HG03457 (cell line): ENCODE results near the gene ZNRF3.
"Not testable (repeated sequence)": the region's sequence is repeated elsewhere in the genome, so short reads cannot be mapped to it uniquely, and the experiment has no call there.

Experiments
- ATAC-seq: cut with Tn5 transposase; IDR thresholded peaks from one replicate; pipeline ENCODE4 v1.9.1; 2021; ENCODE audit warnings: moderate number of reproducible peaks; ENCODE audit not compliant: unreplicated experiment

Gene ZNRF3

DNA sequence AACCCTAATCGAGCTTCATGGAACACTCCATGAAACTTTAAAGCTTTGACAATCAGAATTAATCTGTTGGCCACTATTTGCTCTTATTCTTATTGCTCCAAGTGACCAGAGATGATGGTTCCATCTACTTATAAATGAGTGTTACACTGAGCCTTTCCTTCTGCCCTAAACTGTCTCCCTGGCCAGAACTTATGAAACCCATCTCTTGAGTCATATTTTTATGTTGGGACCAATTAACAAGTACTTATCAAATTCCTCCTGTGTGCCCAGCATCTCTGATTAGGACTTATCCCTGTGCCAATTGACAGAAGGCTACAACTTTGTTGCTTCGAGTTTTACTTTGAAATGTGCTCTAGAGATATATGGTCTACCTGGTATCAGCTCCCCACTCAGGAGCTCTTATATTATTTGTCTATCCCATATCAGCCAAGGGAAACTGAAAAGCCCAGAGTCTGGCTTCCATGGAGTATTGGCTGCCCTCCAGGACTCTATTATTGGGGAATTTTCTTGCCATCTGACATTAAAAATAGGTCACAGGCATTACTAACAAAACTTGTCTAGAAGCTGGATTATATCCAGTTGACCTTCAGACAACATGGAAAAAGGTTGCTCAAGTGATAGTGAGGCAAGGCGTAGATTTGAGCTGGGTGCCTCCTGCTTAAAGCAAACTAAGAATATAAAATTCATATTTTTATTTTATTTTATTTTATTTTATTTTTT is 198.3 kb downstream of the ZNRF3 start:
- ATAC-seq = no peak

GRCh38 chr22:29082826-29083545 is 199.6 kb downstream of the ZNRF3 start:
- ATAC-seq = no peak

DNA sequence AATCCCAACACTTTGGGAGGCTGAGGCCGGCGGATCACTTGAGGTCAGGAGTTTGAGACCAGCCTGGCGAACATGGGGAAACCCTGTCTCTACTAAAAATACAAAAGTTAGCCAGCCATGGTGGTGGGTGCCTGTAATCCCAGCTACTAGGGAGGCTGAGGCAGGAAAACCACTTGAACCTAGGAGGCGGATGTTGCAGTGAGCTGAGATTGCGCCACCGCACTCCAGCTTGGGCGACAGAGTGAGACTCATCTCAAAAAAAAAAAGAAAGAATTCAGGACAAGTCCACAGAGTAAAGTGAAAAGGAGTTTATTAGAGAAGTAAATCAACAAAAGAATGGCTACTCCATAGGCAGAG is 200.2 kb downstream of the ZNRF3 start:
- ATAC-seq = not testable (repeated sequence)

DNA sequence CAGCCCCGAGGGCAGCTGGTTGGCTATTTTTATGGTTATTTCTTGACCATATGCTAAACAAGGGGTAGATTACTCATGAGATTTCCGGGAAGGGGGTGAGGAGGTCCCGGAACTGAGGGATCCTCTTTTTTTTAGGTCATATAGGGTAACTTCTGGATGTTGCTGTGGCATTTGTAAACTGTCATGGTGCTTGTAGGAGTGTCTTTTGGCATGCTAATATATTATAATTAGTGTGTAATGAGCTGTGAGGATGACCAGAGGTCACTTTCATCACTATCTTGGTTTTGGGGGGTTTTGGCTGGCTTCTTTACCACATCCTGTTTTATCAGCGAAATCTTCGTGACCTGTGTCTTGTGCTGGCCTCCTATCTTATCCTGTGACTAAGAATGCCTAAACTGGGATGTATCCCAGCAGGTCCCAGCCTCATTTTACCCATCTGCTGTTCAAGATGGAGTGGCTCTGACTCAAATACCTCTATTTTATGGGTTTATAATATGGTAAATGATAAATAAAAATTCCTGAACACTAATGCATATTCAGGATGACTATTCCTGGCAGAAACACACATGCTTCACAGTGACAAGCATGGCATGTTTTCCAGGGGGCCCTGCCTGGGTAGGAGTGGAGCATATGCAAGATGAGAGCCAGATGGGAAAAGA is 200.7 kb downstream of the ZNRF3 start:
- ATAC-seq = no peak

DNA sequence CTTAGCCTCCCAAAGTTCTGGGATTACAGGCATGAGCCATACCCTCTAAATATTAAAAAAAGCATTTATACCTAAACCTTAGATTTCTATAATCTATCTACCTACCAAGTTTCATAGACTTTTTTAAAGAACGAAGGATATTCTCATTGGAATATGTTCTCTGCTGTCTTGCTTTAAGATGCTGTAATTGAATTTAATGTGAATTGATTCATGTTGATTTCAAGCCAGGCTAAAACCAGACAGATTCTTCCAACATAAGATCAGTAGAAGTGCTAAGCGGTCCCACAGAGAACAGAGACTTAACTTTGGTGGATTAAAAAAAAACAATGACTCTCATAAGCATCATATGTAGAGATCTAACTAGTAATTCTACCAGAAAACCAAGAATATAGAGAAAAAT is 203.6 kb downstream of the ZNRF3 start:
- no peak for ATAC-seq

GRCh38 chr22:29088809-29089208 is 205.4 kb downstream of the ZNRF3 start:
- ATAC-seq = no peak

GRCh38 chr22:29089507-29089906 is 206.1 kb downstream of the ZNRF3 start:
- no peak for ATAC-seq

GRCh38 chr22:29090039-29090438 is 206.7 kb downstream of the ZNRF3 start:
- ATAC-seq = no peak

- no peak for ATAC-seq
Measured at GRCh38 chr22:29092243-29092642, 208.9 kb downstream of the ZNRF3 start.

DNA sequence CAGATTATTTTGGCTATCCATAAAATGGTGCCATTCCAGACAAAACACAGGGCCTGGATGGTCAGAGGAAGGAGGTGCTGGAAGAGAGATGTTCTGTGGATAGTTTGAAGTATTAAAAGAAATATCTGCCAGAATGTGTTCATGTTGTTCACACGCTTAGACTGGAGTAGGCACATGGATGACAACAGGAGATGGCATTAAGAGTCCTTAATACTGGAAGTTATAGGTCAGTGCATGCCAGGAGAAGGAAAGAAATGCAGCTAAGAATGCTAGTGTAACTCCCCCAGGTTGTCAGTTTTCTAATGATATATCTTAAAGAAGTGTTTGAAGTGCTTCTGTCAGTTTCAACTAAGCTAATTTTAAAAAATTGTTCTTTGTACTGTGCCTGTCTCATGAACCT is 209.7 kb downstream of the ZNRF3 start:
- ATAC-seq = no peak

DNA sequence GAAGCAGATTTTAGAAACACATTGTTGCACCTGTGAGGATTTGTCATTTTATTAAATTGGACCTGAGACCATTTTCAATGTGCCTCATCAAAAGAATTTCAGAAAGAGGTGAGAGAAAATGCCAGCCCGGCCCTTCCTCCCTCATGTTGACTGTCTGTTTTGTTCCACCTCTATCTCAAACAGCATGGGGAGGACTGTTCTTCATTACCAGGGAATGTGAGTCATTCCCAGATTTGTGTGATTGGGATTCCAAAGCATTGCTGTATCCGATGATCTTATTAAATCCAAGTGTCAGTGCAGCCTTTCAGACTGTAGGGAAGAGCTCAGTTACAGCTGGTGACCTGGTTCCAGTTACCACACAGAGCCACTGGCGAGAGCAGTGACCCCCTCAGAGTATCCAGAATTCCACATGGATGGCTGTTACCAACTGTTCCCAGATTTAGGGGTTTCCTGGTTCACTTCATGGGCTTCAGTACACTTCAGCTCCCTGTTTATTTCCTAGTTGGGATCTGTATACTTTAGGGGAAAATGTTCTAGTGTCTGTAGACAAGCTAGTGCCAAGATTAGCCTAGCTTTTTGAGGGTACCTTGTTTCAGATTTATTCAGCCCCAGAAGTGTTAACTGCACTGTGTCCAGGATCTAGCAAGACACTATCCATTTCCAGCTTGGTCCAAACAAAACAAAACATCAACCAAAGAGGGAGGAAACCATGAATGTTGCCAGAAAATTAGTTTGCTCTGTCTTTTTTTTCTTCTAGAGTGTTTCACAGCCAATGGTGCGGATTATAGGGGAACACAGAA is 210.3 kb downstream of the ZNRF3 start:
- no peak for ATAC-seq

- ATAC-seq = no peak
Measured at GRCh38 chr22:29095459-29095858, 212.1 kb downstream of the ZNRF3 start.

- ATAC-seq = no peak
Measured at GRCh38 chr22:29096736-29097669, 213.6 kb downstream of the ZNRF3 start.

DNA sequence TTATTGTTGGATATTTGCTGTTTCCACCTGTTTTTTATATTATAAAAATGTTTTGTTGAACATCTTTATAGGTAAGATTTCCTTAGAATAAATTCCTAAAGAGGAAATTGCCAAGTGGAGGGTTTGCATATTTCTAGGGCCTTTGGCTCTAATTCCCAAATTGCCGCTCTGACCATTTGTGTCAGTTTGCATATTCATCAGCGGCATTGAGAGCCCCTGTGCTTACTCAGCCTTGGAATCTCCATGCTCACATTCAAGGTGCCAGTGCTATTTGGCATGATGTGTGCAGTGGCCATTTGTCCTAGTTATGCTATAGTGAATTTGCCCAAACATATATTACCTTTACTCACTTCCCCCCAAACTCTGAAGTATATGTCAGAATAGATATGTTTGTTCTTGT is 214.9 kb downstream of the ZNRF3 start:
- ATAC-seq = no peak

- ATAC-seq = no peak
Measured at GRCh38 chr22:29102300-29102699, 218.9 kb downstream of the ZNRF3 start.

- ATAC-seq = no peak
Measured at GRCh38 chr22:29103121-29103520, 219.7 kb downstream of the ZNRF3 start.

- ATAC-seq = no peak
Measured at GRCh38 chr22:29105468-29105867, 222.1 kb downstream of the ZNRF3 start.

DNA sequence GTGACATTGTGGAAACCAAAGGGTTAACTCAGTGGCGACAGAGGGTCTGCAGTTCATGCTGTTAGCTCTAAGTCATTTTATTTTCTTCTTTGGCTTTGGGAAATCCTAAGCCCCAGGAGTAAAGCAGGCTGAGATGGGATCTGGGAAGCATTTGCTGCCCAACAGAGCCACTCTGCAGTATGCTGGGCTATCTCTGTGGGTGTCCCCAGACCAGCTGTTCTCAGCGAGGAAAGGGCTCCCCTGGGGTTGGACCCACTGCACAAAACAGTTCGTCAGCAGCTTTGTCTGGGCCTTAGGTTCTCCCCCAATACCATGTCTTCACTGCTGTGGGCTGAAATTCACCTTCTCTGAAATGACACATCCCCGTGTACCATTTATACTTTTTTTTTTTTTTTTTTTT is 223.5 kb downstream of the ZNRF3 start:
- ATAC-seq = no peak
